Gastroesophageal sphincter (tissue), 4 donors: Measurements from ENCODE around the gene PACS1. TPM values are rescaled to one million over a fixed set of nuclear protein-coding genes. Genes with fewer than 3 reads are reported as not detected.

Experiments
- ATAC-seq: fragments of 150-250 bp; one replicate; pipeline ENCODE4 v1.9.1; 2016; ENCODE audit warnings: mild to moderate bottlenecking, moderate library complexity
- H3K27ac ChIP-seq, 4 donors: fragments of 200-600 bp; sonication (generic) in 3 of 4; 1 replicate in 3 of 4; 2 replicates in 1 of 4; pipeline ENCODE4 v1.5.1; 2016 to 2019
- H3K27me3 ChIP-seq: fragments of 200-600 bp; sonication (generic); one replicate; pipeline ENCODE4 v1.5.1; 2019
- H3K36me3 ChIP-seq, 2 donors: fragments of 200-600 bp; sonication (generic); one replicate each; pipeline ENCODE4 v1.5.1; 2019; ENCODE audit warnings: control low read depth in 1 of 2
- H3K4me1 ChIP-seq, 3 donors: fragments of 200-600 bp; sonication (generic); 1 replicate in 2 of 3; 2 replicates in 1 of 3; pipeline ENCODE4 v1.5.1; 2016 to 2019; ENCODE audit warnings: control low read depth in 2 of 3
- H3K4me3 ChIP-seq, 2 donors: fragments of 200-600 bp; sonication (generic); one replicate each; pipeline ENCODE4 v1.5.1; 2019; ENCODE audit warnings: mild to moderate bottlenecking in 1 of 2, moderate library complexity in 1 of 2
- H3K9me3 ChIP-seq, 3 donors: fragments of 200-600 bp; sonication (generic); one replicate each; pipeline ENCODE4 v1.5.1; 2017 to 2019; ENCODE audit warnings: control low read depth in 2 of 3
- CTCF ChIP-seq, 4 experiments: fragments of 200-600 bp in 2 of 4; fragments of 450-650 bp in 2 of 4; sonication (generic) in 1 of 4; IDR thresholded peaks; one replicate each; pipeline ENCODE4 v1.5.1; 2017 to 2019; ENCODE audit warnings: antibody characterized with exemption in 4 of 4, mild to moderate bottlenecking in 2 of 4, moderate library complexity in 2 of 4
- EP300 ChIP-seq: sonication (generic); formaldehyde crosslinking; IDR thresholded peaks from one replicate; pipeline ENCODE4 v1.6.1; 2017; ENCODE audit warnings: antibody characterized with exemption, mild to moderate bottlenecking
- POLR2A ChIP-seq, 2 donors: fragments of 450-650 bp; IDR thresholded peaks; one replicate each; pipeline ENCODE4 v1.6.1; 2017; ENCODE audit warnings: antibody characterized with exemption in 2 of 2, mild to moderate bottlenecking in 2 of 2, moderate library complexity in 1 of 2
- POLR2AphosphoS5 ChIP-seq: sonication (generic); formaldehyde crosslinking; IDR thresholded peaks from one replicate; pipeline ENCODE4 v1.6.1; 2017; ENCODE audit warnings: antibody characterized with exemption
- WGBS, 2 donors: methylation state at CpG; one replicate each; pipeline ENCODE4 v1.1.5; 2018; ENCODE audit warnings: low coverage in 1 of 2; 5-methylcytosine and 5-hydroxymethylcytosine counted together
- total RNA-seq, 4 donors: library from RNA; depleted of rRNA; stranded (reverse); fragments of >200 nt; gene quantifications; one replicate each; pipeline ENCODE4 v1.1.0, GENCODE V29; 2016

The PACS1 gene
- total RNA-seq, 4 donors from 2014 or later = 32.7 to 81.8 (median 38.2) TPM

- H3K27me3 ChIP-seq = no peaks in the 10 kb centered on the region
- WGBS, 2 donors = 79% methylated on average over 6 of the region's 6 CpGs; no CpG with 5 or more reads in 1 of the 2 donors
- no peaks in the 10 kb centered on the region for H3K4me1 ChIP-seq
- H3K4me3 ChIP-seq = no peak overlapping the region
- H3K36me3 ChIP-seq = peaks cover 0 to 75% of the 10 kb centered on the region in 2 donors
- H3K27ac ChIP-seq = no peak overlapping the region
- no peak for ATAC-seq
- TF ChIP-seq POLR2AphosphoS5 (no peak), POLR2A (IDR thresholded peaks at IDR 0.05) (no peak), EP300 (no peak), CTCF (IDR thresholded peaks at IDR 0.05) (no peak)
- no peaks in the 10 kb centered on the region for H3K9me3 ChIP-seq
Measured at GRCh38 chr11:66228521-66228920, 158.4 kb downstream of the PACS1 start.

GRCh38 chr11:66230156-66230555 lies 160.1 kb downstream of the PACS1 start:
- Histone ChIP-seq H3K27me3 (no peaks in the 10 kb centered on the region), H3K4me3 (no peak overlapping the region), H3K36me3 (peaks cover 0 to 79% of the 10 kb centered on the region in 2 donors), H3K4me1 (no peaks in the 10 kb centered on the region), H3K27ac (no peak overlapping the region), H3K9me3 (no peaks in the 10 kb centered on the region)
- ATAC-seq = no peak
- TF ChIP-seq CTCF (IDR thresholded peaks at IDR 0.05) (no peak), EP300 (no peak), POLR2A (IDR thresholded peaks at IDR 0.05) (no peak), POLR2AphosphoS5 (no peak)
- 51 to 100% methylated on average over 2 of the region's 6 CpGs for WGBS, 2 donors

- Histone ChIP-seq H3K4me1 (no peaks in the 10 kb centered on the region), H3K27ac (no peak overlapping the region), H3K9me3 (no peaks in the 10 kb centered on the region), H3K4me3 (no peak overlapping the region), H3K36me3 (peaks cover 0 to 81% of the 10 kb centered on the region in 2 donors), H3K27me3 (no peaks in the 10 kb centered on the region)
- 90% methylated on average over 9 of the region's 14 CpGs; no CpG with 5 or more reads in 1 of the 2 donors for WGBS, 2 donors
- TF ChIP-seq CTCF (IDR thresholded peaks at IDR 0.05) = no peak
- no peak for TF ChIP-seq POLR2A (IDR thresholded peaks at IDR 0.05)
- TF ChIP-seq EP300 = no peak
- no peak for TF ChIP-seq POLR2AphosphoS5
- no peak for ATAC-seq
Measured at GRCh38 chr11:66230978-66231377, 160.9 kb downstream of the PACS1 start.

GRCh38 chr11:66231561-66231960 lies 161.5 kb downstream of the PACS1 start:
- TF ChIP-seq POLR2A (IDR thresholded peaks at IDR 0.05) (no peak), CTCF (IDR thresholded peaks at IDR 0.05) (no peak), POLR2AphosphoS5 (no peak), EP300 (no peak)
- Histone ChIP-seq H3K27ac (no peak overlapping the region), H3K36me3 (peaks cover 0 to 84% of the 10 kb centered on the region in 2 donors)

GRCh38 chr11:66232769-66233168 lies 162.7 kb downstream of the PACS1 start:
- no peak overlapping the region for H3K27ac ChIP-seq
- no CpG with 5 or more reads among the region's 11 CpGs for WGBS, 2 donors
- no peaks in the 10 kb centered on the region for H3K4me1 ChIP-seq
- no peak overlapping the region for H3K4me3 ChIP-seq
- no peaks in the 10 kb centered on the region for H3K27me3 ChIP-seq
- no peak for TF ChIP-seq POLR2AphosphoS5
- ATAC-seq = no peak
- H3K9me3 ChIP-seq = no peaks in the 10 kb centered on the region
- peaks cover 0 to 90% of the 10 kb centered on the region in 2 donors for H3K36me3 ChIP-seq

More at GRCh38 chr11:66231561-66231960, 161.5 kb downstream of the PACS1 start:
- Histone ChIP-seq H3K27me3 (no peaks in the 10 kb centered on the region), H3K4me3 (no peak overlapping the region), H3K9me3 (no peaks in the 10 kb centered on the region), H3K4me1 (no peaks in the 10 kb centered on the region)
- 76 to 82% methylated on average over 7 of the region's 7 CpGs for WGBS, 2 donors
- ATAC-seq = no peak
